SU-DHL-6 (cell line): Measurements from ENCODE around the gene EVI5.

Experiments used
- EZH2phosphoT487 ChIP-seq: fragments of 200-600 bp; sonication (generic), shearing (Covaris generic); conservative IDR thresholded peaks from 2 replicates; pipeline ENCODE4 v1.6.1; 2018; ENCODE audit warnings: mild to moderate bottlenecking, antibody characterized with exemption, low read length, moderate library complexity, mixed read lengths
- TF ChIP-seq, protein P1 (sequence below): fragments of 200-600 bp; sonication (generic); IDR thresholded peaks from one replicate; pipeline ENCODE4 v1.5.1; 2017; ENCODE audit warnings: antibody characterized with exemption, mild to moderate bottlenecking, low read length, moderate library complexity; ENCODE audit not compliant: insufficient read depth, poor library complexity, severe bottlenecking

DNA sequence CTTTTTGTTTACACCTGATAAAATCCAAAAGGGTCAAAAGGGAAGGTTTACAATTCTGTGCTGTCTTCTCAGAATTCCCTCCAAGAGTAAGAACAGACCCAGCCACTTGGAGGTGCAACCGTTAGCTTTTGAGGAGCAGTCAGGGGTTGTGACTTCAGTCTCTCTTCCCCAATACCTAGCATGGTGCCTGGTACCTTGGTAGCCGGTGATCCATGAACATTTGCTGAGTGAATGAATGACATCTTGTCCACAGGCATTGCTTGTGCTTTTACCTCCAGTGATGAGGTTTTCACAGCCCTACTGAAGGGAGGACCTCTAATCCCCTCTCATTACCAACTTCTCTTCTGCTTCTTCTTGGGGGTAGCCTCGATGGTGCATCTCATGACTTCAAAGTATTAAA, 309.9 kb downstream of the EVI5 start:
- TF ChIP-seq EZH2phosphoT487, result no peak
- TF ChIP-seq, protein P1, sequence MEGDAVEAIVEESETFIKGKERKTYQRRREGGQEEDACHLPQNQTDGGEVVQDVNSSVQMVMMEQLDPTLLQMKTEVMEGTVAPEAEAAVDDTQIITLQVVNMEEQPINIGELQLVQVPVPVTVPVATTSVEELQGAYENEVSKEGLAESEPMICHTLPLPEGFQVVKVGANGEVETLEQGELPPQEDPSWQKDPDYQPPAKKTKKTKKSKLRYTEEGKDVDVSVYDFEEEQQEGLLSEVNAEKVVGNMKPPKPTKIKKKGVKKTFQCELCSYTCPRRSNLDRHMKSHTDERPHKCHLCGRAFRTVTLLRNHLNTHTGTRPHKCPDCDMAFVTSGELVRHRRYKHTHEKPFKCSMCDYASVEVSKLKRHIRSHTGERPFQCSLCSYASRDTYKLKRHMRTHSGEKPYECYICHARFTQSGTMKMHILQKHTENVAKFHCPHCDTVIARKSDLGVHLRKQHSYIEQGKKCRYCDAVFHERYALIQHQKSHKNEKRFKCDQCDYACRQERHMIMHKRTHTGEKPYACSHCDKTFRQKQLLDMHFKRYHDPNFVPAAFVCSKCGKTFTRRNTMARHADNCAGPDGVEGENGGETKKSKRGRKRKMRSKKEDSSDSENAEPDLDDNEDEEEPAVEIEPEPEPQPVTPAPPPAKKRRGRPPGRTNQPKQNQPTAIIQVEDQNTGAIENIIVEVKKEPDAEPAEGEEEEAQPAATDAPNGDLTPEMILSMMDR, result no peak
